ENCODE measurements around the gene DACT3. TPM values are rescaled to one million over a fixed set of nuclear protein-coding genes. Genes with fewer than 3 reads are reported as not detected.

DACT3 gene
- under 1 TPM; 0.33 to 0.34 TPM for total RNA-seq

DNA sequence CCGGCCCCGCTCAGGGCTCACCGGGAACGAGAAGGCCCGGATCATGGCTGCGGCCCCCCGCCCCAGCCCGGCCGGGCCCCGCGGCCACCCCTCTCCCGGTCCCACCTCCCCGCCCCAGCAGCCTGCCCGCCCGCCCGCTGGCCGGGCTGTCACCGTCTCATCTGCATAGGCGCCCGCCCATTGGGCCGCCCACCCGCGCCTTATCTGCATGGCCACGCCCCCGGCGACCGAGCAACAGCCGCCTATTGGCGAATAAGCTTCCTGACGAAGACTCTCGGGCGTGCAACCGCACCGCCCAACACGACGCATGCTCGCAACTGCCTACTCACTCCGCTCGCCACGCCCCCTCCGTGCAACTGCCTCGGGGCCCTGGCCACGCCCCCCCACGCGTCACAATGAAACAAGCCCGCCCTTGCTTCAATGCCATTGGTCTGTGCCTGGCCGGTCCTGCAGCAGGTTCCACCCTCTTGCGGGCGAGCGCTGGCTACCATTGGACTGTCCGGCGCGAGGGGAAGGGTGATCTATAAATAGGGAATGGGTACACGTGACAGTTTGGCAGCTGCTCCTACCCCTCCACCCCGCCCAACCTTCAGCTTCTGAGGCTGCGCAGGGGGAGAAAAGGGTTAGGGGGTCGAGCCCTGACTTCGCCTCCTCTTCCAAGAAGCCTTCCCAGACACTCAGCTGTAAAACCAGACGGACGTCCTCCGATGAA, at the start of gene DACT3:
TSS of gene DACT3 (minus strand) at position 163 of the 712 bp plus-strand sequence. CDS start at position 45, 118 bp downstream.

GRCh38 chr19:46635920-46636761, 24.8 kb downstream of the DACT3 start, which contains the start of gene GNG8:
GNG8 (minus strand) TSS chr19:46636202; CDS start chr19:46634682, 1,520 bp downstream.

DNA sequence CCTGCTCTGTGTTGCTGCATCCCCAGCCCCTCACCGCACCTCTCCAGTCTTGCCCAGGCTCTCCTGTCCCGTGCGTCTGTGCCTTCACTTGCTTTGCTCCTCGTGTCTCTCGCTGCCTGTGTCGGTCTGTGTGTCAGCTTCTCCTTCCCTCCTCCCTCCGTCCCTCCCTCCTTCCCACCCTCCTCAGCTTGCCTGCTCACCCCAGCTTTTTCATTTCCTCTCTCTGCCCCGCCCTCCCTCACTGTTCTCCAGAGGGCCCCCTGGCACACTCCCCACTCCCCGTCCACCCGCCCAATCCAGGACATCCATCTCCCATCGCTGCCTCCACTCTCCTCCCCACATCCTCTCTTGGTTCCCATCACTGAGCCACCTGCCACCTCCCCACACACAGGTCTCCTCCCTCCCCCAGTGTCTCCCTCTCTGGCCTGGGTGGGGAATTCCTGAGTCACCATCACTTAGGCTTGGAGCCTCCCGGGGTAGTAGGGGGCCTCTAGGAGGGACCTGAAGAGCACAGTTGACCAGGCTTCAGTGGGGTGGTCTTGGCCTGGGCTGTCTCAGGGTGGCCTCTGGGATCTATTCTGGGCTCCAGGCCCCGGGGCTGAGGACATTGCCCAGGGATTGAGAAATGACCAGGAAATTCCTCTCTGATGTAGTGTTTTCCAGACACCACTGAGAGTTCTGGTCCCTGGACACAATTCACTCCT, 35.9 kb downstream of the DACT3 start, which contains the start of gene PTGIR:
TSS of gene PTGIR (minus strand) at position 132 of the 704 bp plus-strand sequence. CDS start 864 bp downstream, outside the sequence.

DNA sequence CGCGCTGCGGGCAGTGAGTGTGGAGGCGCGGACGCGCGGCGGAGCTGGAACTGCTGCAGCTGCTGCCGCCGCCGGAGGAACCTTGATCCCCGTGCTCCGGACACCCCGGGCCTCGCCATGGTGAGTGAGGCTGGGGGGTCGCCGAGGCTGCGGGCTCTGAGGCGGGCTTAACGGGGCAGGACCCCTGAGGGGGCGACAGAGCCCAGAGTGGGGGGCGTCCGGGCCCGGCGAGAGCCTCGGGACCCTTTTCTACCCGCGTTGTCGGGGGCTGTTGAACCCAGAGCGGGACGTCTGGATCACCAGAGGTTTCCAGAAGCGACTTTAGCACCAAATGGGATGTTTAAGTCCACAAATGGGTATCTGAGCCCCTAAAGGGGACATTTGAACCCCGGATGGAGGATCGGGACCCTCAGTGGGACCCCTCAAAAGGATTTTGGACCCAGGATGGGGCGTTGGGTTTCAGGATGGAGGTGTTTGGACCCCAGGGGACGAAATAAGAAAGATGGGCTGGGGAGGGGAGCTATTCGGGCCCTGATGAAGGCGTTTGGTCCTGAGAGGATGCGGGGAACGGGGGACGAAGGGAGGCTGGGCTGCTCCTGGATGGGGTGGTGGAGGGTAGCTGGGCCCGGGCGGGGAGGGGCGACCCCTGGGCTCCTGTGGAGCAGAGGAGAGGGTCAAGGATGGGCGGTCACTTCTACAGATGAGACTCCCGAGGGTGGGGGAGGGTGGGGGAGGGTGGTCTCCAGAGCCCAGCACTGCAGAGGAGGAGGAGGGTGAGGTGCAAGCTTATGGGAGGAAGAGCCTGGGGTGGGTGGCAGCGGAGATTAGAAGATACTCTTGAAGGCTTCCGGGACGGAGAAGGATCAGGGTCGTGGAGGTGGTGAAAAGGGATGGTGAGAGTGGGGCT, 59.4 kb downstream of the DACT3 start, which contains the start of gene CALM3:
TSS of gene CALM3 (plus strand) at position 13 of the 907 bp plus-strand sequence. CDS start at position 118, 105 bp downstream.

Small RNA genes within 50 kb of the gene (small RNA-seq; reads per million reads assigned to genes)
- gene MIR320E: 0 to 0.04 reads per million in 2 donors
- gene RN7SL364P: 0 reads per million in 2 donors

Other genes with a start within 250 kb of the DACT3 start
- 1 to 10 TPM; 2.4 to 5.7 TPM for gene CCDC8, start 247.6 kb downstream of the DACT3 start, total RNA-seq
- gene PNMA8C, start 232.2 kb downstream of the DACT3 start, total RNA-seq: under 1 TPM in 1 of 2 donors, not detected in 1; under 0.01 TPM
- 10 to 100 TPM in 1 of 2 donors, under 1 TPM in 1; 1.00 to 13.1 TPM for gene PNMA8A, start 189.6 kb downstream of the DACT3 start, total RNA-seq
- gene PNMA8B, start 165.3 kb downstream of the DACT3 start, total RNA-seq: 1 to 10 TPM in 1 of 2 donors, under 1 TPM in 1; 0.67 to 1.7 TPM
- 100 to 1,000 TPM; 131 to 144 TPM for gene CALM3, start 59.9 kb downstream of the DACT3 start, total RNA-seq
- gene PTGIR, start 36.1 kb downstream of the DACT3 start, total RNA-seq: not detected
- not detected for gene GNG8, start 25.0 kb downstream of the DACT3 start, total RNA-seq
- gene PRKD2, start 55.9 kb upstream of the DACT3 start, total RNA-seq: 1 to 10 TPM; 4.1 to 9.7 TPM
- gene FKRP, start 84.9 kb upstream of the DACT3 start, total RNA-seq: 10 to 100 TPM; 12.3 to 15.5 TPM
- 10 to 100 TPM; 80.6 to 90.9 TPM for gene STRN4, start 85.3 kb upstream of the DACT3 start, total RNA-seq
- 10 to 100 TPM; 14.1 to 53.6 TPM for gene SLC1A5, start 127.4 kb upstream of the DACT3 start, total RNA-seq
- 100 to 1,000 TPM; 128 to 182 TPM for gene AP2S1, start 189.7 kb upstream of the DACT3 start, total RNA-seq
- 10 to 100 TPM; 25.0 to 27.9 TPM for gene ARHGAP35, start 199.8 kb upstream of the DACT3 start, total RNA-seq

Data from melanocyte of skin (primary cell).